ENCODE data around the gene IKZF4.

DNA sequence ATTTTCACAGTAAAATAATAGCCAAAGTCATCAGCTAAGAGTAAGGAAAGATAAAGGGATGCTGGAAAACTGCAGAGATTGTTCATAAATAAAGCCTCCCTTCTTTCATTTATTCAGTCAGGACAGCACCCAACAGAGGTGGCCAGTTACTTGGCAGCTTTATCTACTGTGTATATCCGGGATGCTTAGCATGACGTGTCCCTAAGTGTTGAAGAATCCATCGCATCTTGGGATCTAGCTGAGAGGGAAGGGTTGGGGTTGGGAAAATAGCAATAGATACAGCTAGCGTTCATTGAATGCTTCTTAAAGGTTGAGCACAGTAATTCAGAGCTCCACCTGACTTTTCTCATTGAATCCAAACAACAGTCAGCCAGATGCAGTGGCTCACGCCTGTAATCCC lies 53.6 kb downstream of the IKZF4 start:
- TF ChIP-seq, protein P1, sequence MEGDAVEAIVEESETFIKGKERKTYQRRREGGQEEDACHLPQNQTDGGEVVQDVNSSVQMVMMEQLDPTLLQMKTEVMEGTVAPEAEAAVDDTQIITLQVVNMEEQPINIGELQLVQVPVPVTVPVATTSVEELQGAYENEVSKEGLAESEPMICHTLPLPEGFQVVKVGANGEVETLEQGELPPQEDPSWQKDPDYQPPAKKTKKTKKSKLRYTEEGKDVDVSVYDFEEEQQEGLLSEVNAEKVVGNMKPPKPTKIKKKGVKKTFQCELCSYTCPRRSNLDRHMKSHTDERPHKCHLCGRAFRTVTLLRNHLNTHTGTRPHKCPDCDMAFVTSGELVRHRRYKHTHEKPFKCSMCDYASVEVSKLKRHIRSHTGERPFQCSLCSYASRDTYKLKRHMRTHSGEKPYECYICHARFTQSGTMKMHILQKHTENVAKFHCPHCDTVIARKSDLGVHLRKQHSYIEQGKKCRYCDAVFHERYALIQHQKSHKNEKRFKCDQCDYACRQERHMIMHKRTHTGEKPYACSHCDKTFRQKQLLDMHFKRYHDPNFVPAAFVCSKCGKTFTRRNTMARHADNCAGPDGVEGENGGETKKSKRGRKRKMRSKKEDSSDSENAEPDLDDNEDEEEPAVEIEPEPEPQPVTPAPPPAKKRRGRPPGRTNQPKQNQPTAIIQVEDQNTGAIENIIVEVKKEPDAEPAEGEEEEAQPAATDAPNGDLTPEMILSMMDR (IDR thresholded peaks at IDR 0.05; ENCODE audit: insufficient read depth, low read depth, low read length) = no peak
- TF ChIP-seq EZH2 (IDR thresholded peaks at IDR 0.05; ENCODE audit: insufficient read depth, low read length) = no peak

Data from astrocyte (in vitro differentiated cells and primary cell).